HG03103 (cell line): Measurements from ENCODE around the gene UNKL.
"Not testable (repeated sequence)": the region's sequence is repeated elsewhere in the genome, so short reads cannot be mapped to it uniquely, and the experiment has no call there.

Experiments
- ATAC-seq: cut with Tn5 transposase; IDR thresholded peaks from one replicate; pipeline ENCODE4 v1.9.1; 2021; ENCODE audit warnings: low read depth; ENCODE audit not compliant: unreplicated experiment

The UNKL gene

DNA sequence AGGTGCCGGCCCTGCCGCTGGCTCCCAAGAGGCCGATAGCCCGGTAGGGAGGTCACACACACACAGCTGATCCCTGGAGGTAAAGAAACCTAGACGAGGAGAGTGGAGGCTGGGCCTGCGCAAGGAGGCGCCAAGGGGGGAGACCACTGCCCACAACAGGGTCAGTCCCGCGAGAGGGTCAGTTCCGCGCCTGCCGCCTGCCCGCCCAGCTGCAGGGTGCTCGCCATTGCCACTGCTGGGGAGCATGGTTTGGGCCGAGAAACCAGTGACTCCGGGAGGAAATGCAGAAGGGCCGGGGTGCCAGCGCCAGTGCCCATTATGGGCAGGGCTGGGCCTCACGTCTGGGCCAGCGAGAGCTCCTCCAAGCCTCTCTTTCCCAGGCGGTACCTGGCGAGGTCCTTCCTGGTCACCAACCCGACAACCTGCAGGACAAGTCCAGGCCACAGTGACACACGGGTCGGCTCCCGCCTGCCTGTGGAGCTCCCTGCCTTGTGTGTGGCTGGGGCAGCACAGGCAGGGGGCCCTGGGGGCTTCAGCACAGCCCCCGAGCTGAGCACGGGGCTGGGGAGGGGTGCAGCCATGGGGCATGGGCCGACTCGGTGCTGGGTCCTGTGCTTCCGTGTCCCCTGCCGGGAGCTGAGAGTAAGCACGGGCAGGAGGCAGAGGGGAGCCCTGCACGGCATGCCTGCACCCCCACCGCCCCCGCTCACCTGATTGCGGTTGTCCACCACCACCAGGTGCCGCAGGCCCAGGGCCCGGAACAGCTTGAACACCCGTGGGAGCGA, 32.0 kb upstream of the UNKL start:
- no peak for ATAC-seq

DNA sequence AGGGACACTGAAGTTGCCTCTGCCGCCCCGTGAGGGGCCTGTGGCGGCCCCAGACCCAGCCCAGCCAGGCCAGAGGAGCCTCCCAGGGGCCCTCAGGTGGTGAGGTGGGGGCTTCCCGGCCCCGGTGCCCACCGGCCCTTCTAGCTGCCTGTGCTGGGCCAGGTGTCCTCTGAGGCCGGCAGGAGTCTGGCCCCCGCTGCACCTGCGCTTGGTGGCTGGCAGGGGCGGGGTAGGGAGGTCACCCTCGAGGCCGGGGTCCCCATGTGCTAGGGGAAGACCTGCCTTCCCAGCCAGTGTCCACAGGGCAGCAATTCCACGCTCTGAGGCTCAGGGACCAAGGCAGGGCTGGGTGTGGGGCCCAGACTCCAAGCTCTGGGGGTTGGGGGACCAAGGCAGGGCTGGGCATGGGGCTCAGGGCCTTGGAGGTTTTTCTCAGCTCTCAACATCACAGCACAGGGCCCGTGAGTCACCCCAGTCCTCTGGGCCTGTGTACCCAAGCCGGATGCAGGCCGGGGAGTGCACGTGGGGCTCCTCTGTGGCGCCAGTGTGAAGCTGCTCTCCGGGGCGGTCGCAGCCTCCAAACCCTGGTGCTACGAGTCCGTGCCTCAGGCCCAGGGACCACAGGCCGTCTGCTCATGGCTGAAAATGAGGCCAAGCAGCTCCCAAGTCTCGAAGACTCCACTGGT, 31.2 kb upstream of the UNKL start:
- no peak for ATAC-seq

DNA sequence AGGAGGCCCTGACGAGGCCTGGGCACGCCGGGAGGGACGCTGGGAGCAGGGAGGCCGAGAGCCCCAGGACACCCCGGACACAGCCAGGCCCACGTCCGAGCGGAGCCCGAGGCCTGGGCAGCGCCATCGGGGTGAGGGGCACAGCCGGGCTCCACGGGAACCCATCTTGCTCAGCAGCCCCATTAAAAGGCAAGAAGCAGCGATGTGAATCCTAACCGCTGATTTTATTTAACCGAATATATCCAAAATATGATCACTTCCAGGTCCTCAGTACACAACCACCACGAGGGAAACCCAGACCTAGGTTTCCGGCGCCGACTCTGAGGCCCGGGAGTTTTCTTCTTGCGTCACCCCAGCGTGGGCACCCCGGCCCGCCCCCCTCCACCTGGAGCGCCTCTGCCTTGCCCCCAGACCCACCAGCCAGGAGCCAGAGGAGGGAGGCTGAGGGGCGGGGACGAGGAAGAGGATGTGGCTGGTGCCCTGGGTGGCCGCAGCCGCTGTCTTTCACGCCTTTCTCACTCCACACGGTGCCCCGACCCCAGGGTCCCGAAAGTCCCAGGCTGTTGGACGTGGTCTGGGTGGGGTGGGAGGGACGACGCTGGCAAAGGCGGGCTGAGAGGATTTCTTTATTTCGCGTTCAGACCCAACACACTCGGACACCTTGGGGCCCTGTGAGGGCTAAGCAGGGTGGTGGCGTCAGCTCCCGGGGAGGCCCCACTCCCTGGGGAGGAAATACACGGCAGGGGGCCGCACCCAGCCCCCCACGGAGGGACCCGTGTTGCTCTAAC, 30.4 kb upstream of the UNKL start:
- ATAC-seq: no peak

DNA sequence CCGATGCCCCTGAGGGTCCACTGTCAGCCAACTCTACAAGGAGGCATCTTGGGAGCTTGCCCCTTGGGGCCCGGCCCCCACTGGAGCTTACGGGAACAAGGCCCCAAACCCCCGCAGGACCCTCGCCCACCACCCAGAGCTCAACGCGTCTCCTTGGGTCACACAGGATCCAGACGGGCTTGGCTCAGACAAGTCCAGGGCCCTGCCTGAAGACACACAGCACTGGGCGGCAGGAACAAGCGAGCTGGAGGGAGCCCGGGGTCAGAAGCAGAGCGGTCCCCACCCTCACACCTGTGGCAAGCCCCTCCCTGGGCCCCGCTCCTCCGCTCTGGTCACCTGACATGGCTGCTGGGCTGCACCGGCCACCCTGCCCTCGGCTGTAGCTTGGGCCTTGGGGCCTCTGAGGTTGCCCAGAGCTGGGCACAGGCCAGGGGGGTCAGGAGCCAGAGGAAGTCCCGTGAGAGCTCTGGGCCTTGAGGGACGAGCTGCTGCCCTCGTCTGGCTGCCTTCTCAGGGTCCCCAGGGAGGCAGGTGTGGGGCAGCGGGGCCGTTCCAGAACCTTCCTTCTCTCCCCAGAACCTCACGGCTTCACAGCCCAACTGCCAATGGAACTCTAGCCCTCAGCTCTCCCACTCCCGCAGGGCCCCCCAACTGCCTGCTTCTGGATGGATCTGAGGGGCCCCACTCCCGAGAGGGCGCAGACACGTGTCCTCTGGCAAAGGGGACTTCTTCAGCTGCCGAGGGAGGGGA, 29.7 kb upstream of the UNKL start, which contains the start of gene CCDC154:
CCDC154 (minus strand) TSS at position 577 of the 750 bp plus-strand sequence; CDS start at position 343, 234 bp downstream.
- no peak for ATAC-seq

DNA sequence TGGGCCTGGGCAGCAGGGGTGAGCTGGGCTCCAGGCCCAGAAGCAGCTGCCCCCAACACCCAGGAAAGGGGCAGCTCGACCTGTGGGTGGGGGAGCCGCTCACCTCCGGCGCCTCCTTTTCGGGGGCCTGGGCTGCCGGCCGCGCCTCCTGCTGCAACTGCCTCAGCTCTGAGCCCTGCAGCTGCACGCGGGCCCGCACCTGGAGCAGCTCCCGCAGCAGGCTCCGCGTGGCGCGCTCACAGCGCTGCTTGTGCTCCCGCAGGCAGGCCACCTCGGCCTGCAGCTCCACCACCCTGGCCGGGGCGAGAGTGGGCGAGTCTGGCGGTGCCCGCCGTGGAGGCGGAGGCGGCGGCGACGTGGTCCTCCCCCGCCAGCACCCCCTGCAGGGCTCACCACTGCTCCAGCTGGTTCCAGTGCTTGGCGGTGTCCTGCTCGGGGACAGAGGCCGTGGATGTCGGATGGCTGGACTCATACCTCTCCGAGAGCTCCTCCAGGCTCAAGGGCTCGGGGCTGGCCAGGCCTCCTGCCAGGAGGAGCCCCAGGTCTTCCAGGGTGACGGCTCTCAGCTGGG, 29.0 kb upstream of the UNKL start:
- ATAC-seq: no peak

DNA sequence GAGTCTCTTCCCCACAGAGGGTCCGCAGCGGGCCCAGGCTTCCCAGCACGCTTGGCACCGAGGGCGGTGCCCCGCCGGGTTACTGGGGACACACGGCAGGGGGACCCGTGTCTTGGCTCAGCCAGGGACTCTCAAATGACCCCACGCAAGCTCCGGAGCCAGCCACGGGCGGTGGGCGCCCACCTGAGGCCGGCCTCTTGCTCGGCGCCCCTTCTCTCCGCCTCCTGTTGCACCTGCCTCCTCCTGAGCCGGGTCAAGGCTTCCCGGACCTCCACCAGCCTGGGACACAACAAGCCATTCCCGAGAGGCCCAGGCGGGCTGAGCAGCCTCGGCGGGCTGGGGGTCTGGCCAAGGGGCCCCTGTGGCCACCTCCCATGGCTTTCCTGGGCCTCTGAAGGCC, 28.2 kb upstream of the UNKL start:
- no peak for ATAC-seq

DNA sequence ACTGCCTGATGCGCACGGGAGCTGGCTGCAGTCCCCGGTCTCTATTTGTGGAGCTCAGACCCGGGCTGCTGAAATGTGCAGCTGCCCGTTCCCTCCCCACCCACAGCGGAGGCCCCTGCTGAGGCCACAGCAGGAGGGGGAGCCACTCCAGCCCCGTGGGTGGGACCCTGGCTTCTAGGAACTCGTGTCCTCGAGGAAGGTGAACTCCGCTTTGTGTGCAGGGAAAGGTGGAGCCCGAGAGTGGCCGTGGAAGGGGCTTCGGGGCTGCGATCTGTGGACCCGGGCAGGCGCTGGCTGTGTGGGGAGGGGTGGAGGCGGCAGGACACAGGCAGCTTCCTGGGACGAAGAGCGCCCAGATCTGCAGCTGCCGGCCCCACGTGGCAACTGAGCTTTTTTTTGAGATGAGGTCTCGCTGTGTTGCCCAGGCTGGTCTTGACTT, 26.9 kb upstream of the UNKL start:
- ATAC-seq: no peak

DNA sequence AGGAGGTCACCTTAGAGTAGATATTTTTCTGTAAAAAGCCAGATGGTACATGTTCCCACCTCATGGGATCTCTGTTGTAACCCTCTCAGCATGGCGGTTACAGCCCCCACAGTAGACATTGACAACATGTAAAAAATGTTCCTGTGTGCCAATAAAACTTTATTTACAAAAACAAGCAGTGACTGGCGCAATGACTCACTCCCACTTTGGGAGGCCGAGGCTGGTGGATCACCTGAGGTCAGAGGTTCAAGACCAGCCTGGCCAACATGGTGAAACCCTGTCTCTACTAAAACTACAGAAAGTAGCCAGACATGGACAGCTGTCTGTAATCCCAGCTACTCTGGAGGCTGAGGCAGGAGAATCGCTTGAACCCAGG, 25.2 kb upstream of the UNKL start:
- ATAC-seq: not testable (repeated sequence)

DNA sequence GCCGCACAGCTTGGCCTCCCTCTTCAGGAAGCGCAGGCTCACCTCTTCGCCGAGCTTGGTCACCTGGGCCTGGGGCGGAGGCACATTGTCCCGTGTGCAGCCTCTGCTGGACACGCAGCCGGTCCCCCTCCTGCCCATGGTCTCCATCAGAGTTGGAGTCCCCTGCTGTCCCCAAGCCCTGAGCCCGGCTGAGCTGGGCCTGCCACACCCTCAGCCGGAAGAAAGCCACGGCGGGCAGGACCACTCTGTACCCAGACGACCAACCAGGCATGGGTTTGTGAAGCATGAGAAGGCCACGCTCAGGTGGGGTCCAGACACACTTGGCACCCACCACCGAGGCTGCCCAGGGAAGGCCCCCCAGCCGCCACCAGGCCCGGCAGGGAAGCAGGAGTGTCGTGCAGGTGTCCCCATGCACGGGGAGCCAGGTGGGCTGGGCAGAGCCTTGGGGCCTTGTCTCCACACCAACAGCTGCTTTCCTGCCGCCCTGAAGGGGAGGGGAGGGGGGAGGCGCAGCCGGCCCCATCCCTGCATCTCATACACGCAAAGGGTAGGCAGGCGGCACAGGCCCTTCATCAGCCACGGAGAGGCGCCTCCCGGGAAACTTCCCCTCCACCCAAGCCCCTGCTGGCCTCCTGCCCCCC, 24.7 kb upstream of the UNKL start:
- no peak for ATAC-seq

DNA sequence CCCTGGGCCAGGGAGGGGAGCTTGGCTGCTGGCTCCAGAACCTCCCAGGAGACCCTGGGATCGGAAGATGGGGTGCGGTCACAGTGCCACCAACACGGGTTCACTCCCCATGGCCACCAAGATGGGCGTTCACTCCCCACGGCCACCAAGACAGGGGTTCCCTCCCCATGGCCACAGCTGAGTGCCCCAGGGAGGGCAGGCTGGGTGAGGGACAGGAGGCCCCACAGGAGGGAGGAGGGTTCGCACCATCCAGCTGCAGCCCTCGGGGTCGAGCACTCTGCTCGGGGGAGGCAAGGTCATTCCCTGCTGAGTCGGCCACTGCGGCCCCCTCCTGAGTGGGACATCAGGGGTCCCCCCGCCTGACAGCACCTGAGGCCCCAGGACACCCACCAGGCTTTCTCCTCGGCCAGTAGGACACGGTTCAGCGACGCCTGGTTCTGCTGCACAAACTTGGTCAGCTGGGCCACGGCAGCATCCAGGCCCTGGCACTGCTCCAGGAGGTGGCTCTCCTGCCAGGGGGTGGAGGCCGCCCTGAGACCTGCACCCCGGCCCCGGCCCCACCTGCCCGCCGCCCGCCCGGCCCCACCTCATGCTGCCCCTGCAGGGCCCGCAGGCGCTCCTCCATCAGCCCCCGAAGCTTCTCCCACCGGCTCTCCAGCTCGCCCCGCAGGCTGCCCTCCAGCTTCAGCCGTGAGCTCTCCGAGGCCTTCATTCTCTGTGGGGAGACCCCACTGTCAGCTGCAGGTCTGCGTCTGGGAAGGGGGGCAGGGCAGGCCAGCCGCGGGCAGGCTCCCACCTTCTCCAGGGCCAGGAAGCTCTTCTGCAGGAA, 23.9 kb upstream of the UNKL start:
- no peak for ATAC-seq

DNA sequence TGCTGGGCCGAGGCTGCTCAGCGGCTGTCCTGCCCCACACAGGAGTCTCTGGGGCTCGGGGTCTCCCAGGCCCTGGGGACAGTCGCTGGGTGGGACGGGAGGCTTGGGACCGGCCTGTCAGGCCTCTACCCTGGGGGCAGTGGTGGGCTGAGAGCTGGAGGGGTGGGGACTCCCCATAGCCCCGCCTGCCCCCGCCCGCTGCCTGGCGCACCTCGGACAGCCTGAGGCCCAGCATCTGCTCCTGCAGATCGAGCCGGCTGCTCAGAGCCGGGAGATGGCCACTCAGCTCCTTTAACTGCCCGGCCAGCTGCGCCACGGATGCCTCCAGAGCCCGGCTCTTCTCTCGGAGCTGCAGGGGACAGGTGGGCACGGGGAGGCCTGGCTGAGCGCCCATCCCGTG, 23.1 kb upstream of the UNKL start:
- ATAC-seq: no peak

DNA sequence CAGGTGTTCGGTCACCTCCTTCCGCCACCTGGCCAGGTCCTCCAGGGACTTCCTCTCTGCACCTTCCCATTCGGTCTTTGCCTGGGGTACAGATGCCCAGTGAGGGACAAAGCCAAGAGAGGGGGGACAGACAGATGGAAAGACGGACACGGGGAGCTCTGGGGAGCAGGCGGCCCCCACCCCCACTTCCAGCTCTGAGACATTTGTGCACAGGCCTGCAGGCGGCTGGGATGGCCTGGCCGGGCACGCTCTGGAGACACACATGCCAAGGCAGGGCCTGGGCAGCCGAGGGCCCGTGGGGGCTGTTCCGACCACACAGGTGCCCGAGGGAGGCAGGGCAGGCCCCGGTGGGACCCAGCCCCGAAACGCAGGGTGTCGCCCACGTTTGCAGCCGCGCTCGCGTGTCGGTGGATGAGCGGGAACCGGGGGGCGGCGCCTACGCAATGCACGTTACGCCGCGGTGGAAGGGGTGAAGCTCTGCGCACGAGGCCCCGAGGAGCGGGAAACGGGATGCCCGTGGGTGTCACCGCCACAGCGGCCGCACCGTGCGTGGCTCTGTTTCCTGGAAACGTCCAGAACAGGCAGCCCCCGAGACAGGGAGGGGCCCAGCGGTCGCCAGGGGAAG, 22.3 kb upstream of the UNKL start:
- no peak for ATAC-seq

DNA sequence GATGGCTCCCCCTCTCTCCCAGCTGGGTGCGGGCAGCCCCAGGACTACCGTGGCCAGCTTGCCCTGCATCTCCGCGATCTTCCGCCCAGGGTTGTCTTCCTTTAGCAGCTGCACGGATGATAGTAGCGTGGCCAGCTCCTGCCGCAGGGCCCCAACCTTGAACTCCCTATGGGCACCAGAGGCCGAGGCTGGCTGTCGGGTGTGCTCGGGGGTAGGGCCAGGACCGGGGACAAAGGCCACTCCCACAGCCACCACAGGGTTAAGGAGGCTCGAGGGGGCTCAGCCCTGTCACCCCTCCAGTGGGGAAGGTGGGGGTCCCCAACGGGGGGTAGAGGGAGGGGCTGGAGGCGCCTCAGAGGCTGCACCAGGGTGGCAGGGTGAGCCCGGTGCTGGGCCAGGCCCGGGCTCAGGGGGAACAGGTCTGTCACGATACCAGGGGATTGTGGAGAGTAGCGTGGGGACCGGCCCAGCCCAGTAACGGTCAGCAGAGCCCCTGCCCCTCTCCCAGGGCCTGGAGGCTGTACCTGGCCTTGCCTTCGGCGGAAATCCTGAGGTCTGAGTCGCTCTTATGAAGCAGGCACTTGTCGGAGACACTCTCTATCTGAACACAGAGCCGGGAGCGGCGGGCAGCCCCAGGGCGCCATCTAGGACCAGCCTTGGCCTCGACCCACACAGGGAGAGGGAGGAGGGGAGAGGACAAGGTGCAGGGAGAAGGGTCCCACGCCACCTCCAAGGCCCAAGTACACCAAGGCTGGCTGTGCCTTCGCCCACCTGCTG, 21.6 kb upstream of the UNKL start:
- ATAC-seq: no peak

DNA sequence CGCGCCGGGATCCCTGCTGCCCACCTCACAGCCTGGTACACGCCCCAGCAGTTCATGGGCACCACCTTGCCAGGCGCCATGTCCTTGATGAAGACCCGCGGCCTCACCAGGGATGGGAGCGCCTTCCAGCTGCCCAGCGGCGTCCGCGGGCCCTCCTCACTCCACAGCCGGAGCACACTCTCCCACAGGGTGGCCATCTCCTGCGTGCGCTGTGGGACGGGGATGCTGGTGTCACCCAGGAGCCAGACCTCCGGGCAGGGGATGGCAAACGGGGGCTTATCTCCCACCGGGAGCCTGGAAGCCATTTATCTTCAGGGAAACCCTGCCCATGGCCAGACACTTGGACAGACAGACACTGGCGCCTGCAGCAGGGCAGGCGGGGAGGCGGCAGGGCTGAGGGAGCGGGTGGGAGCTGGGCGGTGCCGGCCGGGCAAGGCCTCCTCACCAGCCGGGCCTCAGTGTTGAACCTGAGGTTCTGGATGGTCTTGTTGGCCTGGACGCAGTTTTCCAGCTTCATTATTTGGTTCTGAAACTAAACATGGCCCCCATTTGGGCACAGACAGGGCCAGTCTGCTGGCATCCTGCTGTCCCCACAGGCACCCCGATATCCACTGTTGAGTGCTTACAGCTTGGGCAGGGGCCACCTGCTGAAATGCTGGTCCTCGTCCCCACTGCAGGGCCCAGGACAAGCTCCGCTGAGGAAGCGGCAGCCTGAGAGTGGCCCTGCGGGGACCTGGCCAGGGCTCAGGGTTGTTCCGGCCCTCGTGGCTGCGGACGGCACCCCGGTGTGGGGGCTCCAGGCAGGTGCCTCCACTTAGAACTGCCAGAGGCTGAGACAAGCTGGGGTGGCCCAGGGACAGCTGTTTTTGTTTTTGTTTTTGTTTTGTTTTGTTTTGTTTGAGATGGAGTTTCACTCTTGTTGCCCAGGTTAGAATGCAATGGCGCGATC, 20.4 kb upstream of the UNKL start:
- ATAC-seq: no peak

DNA sequence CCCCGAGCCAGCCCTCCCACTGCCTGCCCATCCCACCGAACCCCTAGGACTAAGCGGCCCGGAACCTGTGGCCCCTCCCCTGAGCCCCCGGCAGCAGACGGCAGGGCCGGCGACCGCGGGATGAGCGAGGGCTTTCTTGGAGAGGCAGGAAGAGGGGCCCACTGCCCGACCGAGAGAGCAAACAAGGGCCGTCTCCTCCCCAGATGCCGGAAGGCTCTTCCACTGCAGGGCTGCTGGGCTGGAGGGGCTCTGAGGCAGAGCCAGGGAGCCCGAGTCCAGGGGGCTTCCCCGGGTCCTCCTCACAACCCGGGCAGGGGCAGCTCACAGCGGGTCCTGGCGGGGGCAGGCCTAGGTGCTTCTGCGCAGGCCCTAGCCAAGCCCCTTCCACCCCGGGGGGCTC, 19.3 kb upstream of the UNKL start:
- no peak for ATAC-seq

DNA sequence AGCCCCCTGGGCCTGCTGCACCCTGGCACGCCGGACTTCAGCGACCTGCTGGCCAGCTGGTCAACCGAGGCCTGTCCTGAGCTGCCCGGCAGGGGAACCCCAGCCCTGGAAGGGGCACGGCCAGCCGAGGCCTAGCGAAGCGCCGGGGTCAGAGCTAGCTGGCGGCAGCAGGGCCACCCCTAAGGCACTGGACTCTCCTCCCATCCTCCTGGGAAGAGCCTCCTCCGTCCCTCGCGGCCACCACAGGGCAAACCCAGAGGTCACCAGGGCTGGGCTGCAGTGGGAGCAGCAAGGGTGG, 18.7 kb upstream of the UNKL start:
- ATAC-seq: no peak
